ENCODE data around the gene ATRIP.

- no peak for TF ChIP-seq CTCF (IDR thresholded peaks at IDR 0.05)
- no peak for TF ChIP-seq POLR2A (IDR thresholded peaks at IDR 0.05)
Measured at GRCh38 chr3:48502121-48502520, 55.6 kb downstream of the ATRIP start.
